Measurements from ENCODE around the gene HEMK1.

DNA sequence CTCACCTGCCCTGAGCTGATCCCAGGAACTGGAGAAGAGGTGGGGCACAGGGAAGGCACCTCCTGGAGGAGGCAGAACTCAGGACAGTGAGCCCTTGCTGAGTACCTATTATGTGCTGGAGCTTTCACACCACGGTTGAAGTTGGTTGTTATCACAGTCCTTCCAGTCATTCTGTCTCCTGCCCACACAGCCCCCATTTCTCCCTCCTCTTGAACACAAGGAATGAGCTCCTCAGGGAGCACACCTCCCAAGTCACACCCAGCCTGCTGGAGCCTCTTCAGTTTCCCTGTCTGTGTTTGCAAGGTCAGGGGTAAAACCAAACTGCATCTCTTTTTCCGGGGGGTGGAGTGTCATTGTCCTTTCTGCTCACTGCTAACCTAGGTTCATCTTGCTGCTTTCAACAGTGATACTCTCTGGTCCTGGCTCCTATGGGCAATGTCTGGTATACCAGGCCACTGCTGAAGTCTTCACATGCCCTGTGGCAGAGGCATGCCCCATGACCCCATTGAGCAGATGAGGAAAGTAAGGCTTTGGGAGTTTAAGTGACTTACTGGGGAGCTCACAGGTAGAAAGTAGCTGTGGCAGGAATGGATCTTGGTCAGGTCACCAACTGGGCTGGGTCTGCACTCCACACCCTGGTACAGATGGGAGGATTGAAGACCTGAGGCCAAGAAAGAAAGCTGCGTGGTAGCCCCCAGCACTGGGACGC is 31.7 kb upstream of the HEMK1 start:
- TF ChIP-seq, protein P1, sequence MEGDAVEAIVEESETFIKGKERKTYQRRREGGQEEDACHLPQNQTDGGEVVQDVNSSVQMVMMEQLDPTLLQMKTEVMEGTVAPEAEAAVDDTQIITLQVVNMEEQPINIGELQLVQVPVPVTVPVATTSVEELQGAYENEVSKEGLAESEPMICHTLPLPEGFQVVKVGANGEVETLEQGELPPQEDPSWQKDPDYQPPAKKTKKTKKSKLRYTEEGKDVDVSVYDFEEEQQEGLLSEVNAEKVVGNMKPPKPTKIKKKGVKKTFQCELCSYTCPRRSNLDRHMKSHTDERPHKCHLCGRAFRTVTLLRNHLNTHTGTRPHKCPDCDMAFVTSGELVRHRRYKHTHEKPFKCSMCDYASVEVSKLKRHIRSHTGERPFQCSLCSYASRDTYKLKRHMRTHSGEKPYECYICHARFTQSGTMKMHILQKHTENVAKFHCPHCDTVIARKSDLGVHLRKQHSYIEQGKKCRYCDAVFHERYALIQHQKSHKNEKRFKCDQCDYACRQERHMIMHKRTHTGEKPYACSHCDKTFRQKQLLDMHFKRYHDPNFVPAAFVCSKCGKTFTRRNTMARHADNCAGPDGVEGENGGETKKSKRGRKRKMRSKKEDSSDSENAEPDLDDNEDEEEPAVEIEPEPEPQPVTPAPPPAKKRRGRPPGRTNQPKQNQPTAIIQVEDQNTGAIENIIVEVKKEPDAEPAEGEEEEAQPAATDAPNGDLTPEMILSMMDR (IDR thresholded peaks at IDR 0.05 in 4 of 5, conservative IDR thresholded peaks at IDR 0.05 in 1 of 5): no peak
- TF ChIP-seq POLR2A (IDR thresholded peaks at IDR 0.05): no peak

All from gastrocnemius medialis (tissue), 4 donors.